SK-N-MC (cell line): ENCODE measurements around the gene EVL.

Source experiments
- EZH2 ChIP-seq: fragments of 200-600 bp; sonication (generic); IDR thresholded peaks from one replicate; pipeline ENCODE4 v1.6.1; 2017; ENCODE audit warnings: antibody characterized with exemption
- FOXP2 ChIP-seq: optimal IDR thresholded peaks from 2 replicates; pipeline ENCODE3; 2011; ENCODE audit warnings: mild to moderate bottlenecking, moderate library complexity; ENCODE audit not compliant: insufficient read depth; ENCODE audit errors: extremely low read length, control extremely low read depth
- POLR2AphosphoS5 ChIP-seq: IDR thresholded peaks from 2 replicates; pipeline ENCODE4 v1.6.1; 2012; ENCODE audit warnings: mild to moderate bottlenecking, low read depth, low read length, borderline replicate concordance

- TF ChIP-seq POLR2AphosphoS5 (no peak), EZH2 (no peak), FOXP2 (no peak)
Measured at GRCh38 chr14:100085462-100085861, 20.2 kb downstream of the EVL start.
